Stimulated activated CD8-positive, alpha-beta memory T cell treated with anti-CD3 and anti-CD28 coated beads, Interleukin-12 subunit alpha, Interleukin-12 subunit beta, amount 100 ng/mL, for 4 hours (primary cell): ENCODE data around the gene SMTNL2.

Experiments used
- DNase-seq: peaks from one replicate; pipeline ENCODE4 v3.0.0-alpha.2; 2020; ENCODE audit warnings: low read depth

SMTNL2 gene

GRCh38 chr17:4545217-4545951 is 38.9 kb upstream of the SMTNL2 start:
- no peak for DNase-seq

GRCh38 chr17:4547118-4547906 is 37.0 kb upstream of the SMTNL2 start:
- DNase-seq = no peak

- DNase-seq = no peak
Measured at GRCh38 chr17:4548061-4548461, 36.3 kb upstream of the SMTNL2 start.

- DNase-seq = no peak
Measured at GRCh38 chr17:4548721-4549531, 35.4 kb upstream of the SMTNL2 start.

- no peak for DNase-seq
Measured at GRCh38 chr17:4549781-4550533, 34.4 kb upstream of the SMTNL2 start.

- DNase-seq = no peak
Measured at GRCh38 chr17:4550534-4551039, 33.7 kb upstream of the SMTNL2 start.

GRCh38 chr17:4551141-4551540 is 33.2 kb upstream of the SMTNL2 start:
- DNase-seq = no peak

GRCh38 chr17:4551796-4552525 is 32.4 kb upstream of the SMTNL2 start:
- DNase-seq = no peak

- DNase-seq = no peak
Measured at GRCh38 chr17:4553669-4554068, 30.7 kb upstream of the SMTNL2 start.

GRCh38 chr17:4554441-4554996 is 29.8 kb upstream of the SMTNL2 start:
- DNase-seq = no peak

GRCh38 chr17:4554997-4555799 is 29.1 kb upstream of the SMTNL2 start, which contains the start of gene MYBBP1A:
Gene MYBBP1A (minus strand): TSS chr17:4555384. CDS start chr17:4555324, 60 bp downstream.
- DNase-seq = peak; percentile 94

GRCh38 chr17:4555873-4556759 is 28.2 kb upstream of the SMTNL2 start:
- no peak for DNase-seq

- no peak for DNase-seq
Measured at GRCh38 chr17:4556996-4557395, 27.3 kb upstream of the SMTNL2 start.

GRCh38 chr17:4557626-4558346 is 26.5 kb upstream of the SMTNL2 start:
- no peak for DNase-seq

- DNase-seq = no peak
Measured at GRCh38 chr17:4558347-4558971, 25.9 kb upstream of the SMTNL2 start.

- DNase-seq = no peak
Measured at GRCh38 chr17:4559139-4559791, 25.1 kb upstream of the SMTNL2 start.

GRCh38 chr17:4559966-4560365 is 24.4 kb upstream of the SMTNL2 start:
- DNase-seq = no peak
